ENCODE measurements around the gene HS1BP3. TPM values are rescaled to one million over a fixed set of nuclear protein-coding genes. Genes with fewer than 3 reads are reported as not detected.

Gene HS1BP3
- total and polyA plus RNA-seq, 2 of the 13 experiments (the other 11 are each of a cell fraction or from before 2014, with no cell fraction given): 15.2 to 22.0 TPM

DNA sequence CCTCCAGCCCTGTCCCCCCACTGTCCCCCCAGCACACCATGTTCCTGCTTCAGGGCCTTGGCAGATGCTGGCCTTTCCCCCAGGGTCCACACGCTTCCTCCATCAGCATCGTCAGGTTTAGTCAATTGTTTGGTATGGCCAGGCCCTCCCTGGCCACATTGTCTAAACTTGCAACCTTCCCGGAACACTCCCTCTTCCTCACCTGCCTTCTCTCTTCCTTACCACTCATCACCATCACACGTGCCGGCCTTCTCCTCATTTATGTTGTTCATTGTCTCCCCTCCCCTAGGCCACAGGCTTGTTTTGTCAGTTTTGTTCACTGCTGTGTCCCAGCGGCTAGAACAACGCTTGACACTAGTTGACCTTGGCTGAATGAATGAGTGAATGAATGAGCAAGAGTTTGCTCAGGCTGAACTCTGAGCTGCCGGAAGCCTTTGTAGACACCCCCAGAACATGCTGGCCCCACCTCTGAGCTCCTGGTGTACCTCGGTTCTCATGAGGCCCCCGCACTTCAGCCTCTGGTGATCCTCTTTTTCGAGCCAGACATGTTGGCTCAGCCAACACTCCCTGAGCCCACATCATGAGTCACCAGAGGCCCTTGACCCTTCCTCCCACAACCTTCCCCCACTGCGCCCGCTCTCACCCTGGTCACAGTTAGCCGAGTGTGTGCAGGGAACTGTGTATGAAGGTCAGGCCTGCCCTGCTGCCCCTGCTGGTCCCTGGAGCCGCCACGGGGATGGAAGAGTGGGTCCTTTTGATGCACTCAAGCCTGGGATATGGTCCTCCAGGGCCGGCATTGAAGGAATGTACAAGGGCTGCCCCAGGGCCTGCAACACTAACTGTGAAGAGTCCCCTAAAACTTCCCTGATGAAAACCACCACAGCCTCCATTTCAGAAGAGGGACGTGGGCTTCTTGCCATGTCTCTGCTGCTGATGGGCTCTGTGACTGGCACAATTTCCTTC is 57.5 kb downstream of the HS1BP3 start (continued):
- TF ChIP-seq CC2D1A (CRISPR knock-in tag; IDR thresholded peaks at IDR 0.05): no peak; the same call in 1 of the 2 replicates
- TF ChIP-seq, protein P1, sequence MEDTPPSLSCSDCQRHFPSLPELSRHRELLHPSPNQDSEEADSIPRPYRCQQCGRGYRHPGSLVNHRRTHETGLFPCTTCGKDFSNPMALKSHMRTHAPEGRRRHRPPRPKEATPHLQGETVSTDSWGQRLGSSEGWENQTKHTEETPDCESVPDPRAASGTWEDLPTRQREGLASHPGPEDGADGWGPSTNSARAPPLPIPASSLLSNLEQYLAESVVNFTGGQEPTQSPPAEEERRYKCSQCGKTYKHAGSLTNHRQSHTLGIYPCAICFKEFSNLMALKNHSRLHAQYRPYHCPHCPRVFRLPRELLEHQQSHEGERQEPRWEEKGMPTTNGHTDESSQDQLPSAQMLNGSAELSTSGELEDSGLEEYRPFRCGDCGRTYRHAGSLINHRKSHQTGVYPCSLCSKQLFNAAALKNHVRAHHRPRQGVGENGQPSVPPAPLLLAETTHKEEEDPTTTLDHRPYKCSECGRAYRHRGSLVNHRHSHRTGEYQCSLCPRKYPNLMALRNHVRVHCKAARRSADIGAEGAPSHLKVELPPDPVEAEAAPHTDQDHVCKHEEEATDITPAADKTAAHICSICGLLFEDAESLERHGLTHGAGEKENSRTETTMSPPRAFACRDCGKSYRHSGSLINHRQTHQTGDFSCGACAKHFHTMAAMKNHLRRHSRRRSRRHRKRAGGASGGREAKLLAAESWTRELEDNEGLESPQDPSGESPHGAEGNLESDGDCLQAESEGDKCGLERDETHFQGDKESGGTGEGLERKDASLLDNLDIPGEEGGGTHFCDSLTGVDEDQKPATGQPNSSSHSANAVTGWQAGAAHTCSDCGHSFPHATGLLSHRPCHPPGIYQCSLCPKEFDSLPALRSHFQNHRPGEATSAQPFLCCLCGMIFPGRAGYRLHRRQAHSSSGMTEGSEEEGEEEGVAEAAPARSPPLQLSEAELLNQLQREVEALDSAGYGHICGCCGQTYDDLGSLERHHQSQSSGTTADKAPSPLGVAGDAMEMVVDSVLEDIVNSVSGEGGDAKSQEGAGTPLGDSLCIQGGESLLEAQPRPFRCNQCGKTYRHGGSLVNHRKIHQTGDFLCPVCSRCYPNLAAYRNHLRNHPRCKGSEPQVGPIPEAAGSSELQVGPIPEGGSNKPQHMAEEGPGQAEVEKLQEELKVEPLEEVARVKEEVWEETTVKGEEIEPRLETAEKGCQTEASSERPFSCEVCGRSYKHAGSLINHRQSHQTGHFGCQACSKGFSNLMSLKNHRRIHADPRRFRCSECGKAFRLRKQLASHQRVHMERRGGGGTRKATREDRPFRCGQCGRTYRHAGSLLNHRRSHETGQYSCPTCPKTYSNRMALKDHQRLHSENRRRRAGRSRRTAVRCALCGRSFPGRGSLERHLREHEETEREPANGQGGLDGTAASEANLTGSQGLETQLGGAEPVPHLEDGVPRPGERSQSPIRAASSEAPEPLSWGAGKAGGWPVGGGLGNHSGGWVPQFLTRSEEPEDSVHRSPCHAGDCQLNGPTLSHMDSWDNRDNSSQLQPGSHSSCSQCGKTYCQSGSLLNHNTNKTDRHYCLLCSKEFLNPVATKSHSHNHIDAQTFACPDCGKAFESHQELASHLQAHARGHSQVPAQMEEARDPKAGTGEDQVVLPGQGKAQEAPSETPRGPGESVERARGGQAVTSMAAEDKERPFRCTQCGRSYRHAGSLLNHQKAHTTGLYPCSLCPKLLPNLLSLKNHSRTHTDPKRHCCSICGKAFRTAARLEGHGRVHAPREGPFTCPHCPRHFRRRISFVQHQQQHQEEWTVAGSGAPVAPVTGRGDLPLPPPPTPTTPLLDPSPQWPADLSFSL (CRISPR knock-in tag; IDR thresholded peaks at IDR 0.05): peak; percentile 72; the same call in 1 of the 2 replicates
- TF ChIP-seq, protein P2, sequence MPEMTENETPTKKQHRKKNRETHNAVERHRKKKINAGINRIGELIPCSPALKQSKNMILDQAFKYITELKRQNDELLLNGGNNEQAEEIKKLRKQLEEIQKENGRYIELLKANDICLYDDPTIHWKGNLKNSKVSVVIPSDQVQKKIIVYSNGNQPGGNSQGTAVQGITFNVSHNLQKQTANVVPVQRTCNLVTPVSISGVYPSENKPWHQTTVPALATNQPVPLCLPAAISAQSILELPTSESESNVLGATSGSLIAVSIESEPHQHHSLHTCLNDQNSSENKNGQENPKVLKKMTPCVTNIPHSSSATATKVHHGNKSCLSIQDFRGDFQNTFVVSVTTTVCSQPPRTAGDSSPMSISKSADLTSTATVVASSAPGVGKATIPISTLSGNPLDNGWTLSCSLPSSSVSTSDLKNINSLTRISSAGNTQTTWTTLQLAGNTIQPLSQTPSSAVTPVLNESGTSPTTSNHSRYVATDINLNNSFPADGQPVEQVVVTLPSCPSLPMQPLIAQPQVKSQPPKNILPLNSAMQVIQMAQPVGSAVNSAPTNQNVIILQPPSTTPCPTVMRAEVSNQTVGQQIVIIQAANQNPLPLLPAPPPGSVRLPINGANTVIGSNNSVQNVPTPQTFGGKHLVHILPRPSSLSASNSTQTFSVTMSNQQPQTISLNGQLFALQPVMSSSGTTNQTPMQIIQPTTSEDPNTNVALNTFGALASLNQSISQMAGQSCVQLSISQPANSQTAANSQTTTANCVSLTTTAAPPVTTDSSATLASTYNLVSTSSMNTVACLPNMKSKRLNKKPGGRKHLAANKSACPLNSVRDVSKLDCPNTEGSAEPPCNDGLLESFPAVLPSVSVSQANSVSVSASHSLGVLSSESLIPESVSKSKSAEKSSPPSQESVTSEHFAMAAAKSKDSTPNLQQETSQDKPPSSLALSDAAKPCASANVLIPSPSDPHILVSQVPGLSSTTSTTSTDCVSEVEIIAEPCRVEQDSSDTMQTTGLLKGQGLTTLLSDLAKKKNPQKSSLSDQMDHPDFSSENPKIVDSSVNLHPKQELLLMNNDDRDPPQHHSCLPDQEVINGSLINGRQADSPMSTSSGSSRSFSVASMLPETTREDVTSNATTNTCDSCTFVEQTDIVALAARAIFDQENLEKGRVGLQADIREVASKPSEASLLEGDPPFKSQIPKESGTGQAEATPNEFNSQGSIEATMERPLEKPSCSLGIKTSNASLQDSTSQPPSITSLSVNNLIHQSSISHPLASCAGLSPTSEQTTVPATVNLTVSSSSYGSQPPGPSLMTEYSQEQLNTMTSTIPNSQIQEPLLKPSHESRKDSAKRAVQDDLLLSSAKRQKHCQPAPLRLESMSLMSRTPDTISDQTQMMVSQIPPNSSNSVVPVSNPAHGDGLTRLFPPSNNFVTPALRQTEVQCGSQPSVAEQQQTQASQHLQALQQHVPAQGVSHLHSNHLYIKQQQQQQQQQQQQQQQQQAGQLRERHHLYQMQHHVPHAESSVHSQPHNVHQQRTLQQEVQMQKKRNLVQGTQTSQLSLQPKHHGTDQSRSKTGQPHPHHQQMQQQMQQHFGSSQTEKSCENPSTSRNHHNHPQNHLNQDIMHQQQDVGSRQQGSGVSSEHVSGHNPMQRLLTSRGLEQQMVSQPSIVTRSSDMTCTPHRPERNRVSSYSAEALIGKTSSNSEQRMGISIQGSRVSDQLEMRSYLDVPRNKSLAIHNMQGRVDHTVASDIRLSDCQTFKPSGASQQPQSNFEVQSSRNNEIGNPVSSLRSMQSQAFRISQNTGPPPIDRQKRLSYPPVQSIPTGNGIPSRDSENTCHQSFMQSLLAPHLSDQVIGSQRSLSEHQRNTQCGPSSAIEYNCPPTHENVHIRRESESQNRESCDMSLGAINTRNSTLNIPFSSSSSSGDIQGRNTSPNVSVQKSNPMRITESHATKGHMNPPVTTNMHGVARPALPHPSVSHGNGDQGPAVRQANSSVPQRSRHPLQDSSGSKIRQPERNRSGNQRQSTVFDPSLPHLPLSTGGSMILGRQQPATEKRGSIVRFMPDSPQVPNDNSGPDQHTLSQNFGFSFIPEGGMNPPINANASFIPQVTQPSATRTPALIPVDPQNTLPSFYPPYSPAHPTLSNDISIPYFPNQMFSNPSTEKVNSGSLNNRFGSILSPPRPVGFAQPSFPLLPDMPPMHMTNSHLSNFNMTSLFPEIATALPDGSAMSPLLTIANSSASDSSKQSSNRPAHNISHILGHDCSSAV (CRISPR knock-in tag; IDR thresholded peaks at IDR 0.05; ENCODE audit: borderline replicate concordance): 0 out of 2 replicates have a peak, but pooled peaks have one; percentile 85
- 0 out of 2 replicates have a peak, but pooled peaks have one; percentile 83 for TF ChIP-seq SMAD9 (CRISPR knock-in tag; IDR thresholded peaks at IDR 0.05)
- no peak for TF ChIP-seq MTF2 (CRISPR knock-in tag; IDR thresholded peaks at IDR 0.05; ENCODE audit: borderline replicate concordance)
- peak; percentile 98 for TF ChIP-seq FOXJ3 (CRISPR knock-in tag; IDR thresholded peaks at IDR 0.05; ENCODE audit: borderline replicate concordance)
- peak; percentile 52; the same call in 1 of the 2 replicates for TF ChIP-seq ZNF274 (CRISPR knock-in tag; IDR thresholded peaks at IDR 0.05)
- peak; percentile 97 for TF ChIP-seq TAF15 (IDR thresholded peaks at IDR 0.05; ENCODE audit: low read depth, low read length, poor library complexity, severe bottlenecking)
- TF ChIP-seq ATF1 (CRISPR knock-in tag; IDR thresholded peaks at IDR 0.05): no peak
- no peak for TF ChIP-seq ZNF549 (CRISPR knock-in tag; IDR thresholded peaks at IDR 0.05)
- TF ChIP-seq, protein P3, sequence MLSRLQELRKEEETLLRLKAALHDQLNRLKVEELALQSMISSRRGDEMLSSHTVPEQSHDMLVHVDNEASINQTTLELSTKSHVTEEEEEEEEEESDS (CRISPR knock-in tag; IDR thresholded peaks at IDR 0.05; ENCODE audit: borderline replicate concordance): peak; percentile 98
- 0 out of 2 replicates have a peak, but pooled peaks have one; percentile 48 for TF ChIP-seq NR1H2 (CRISPR knock-in tag; IDR thresholded peaks at IDR 0.05; ENCODE audit: borderline replicate concordance, low read depth)

Data from HepG2 (cell line).